Gastrocnemius medialis (tissue), 4 donors: ENCODE measurements around the gene BEST3. TPM values are rescaled to one million over a fixed set of nuclear protein-coding genes. Genes with fewer than 3 reads are reported as not detected.
A peak's percentile ranks its signal among the peaks of the same experiment; 100 is the strongest.

Experiments
- ATAC-seq, 2 donors: fragments of 150-250 bp; one replicate each; pipeline ENCODE4 v1.9.1; 2016
- DNase-seq, 2 donors: peaks; one replicate each; pipeline ENCODE4 v3.0.0-alpha.2; 2019
- H3K27ac ChIP-seq, 4 donors: fragments of 200-600 bp; sonication (generic); 1 replicate in 1 of 4; 2 replicates in 3 of 4; pipeline ENCODE4 v1.5.1; 2016 to 2018; ENCODE audit warnings: mild to moderate bottlenecking in 2 of 4, moderate library complexity in 1 of 4
- H3K27me3 ChIP-seq, 3 donors: fragments of 200-600 bp; sonication (generic) in 2 of 3; 1 replicate in 1 of 3; 2 replicates in 2 of 3; pipeline versions ENCODE4 v1.5.1 to v1.6.0; 2016 to 2019; ENCODE audit warnings: mild to moderate bottlenecking in 1 of 3, moderate library complexity in 1 of 3
- H3K36me3 ChIP-seq, 2 donors: fragments of 200-600 bp; sonication (generic) in 1 of 2; one replicate each; pipeline ENCODE4 v1.5.1; 2017 to 2018
- H3K4me1 ChIP-seq, 2 donors: fragments of 200-600 bp; sonication (generic) in 1 of 2; one replicate each; pipeline ENCODE4 v1.5.1; 2016 to 2017; ENCODE audit warnings: mild to moderate bottlenecking in 2 of 2
- H3K4me3 ChIP-seq, 4 donors: fragments of 200-600 bp; sonication (generic) in 3 of 4; 1 replicate in 1 of 4; 2 replicates in 3 of 4; pipeline ENCODE4 v1.5.1; 2016 to 2019; ENCODE audit warnings: mild to moderate bottlenecking in 2 of 4
- H3K9me3 ChIP-seq, 3 donors: fragments of 200-600 bp; sonication (generic) in 2 of 3; 1 replicate in 1 of 3; 2 replicates in 2 of 3; pipeline ENCODE4 v1.5.1; 2016 to 2019
- POLR2A ChIP-seq, 2 donors: fragments of 450-650 bp; IDR thresholded peaks; one replicate each; pipeline ENCODE4 v1.6.1; 2017; ENCODE audit warnings: antibody characterized with exemption in 2 of 2, mild to moderate bottlenecking in 2 of 2, moderate library complexity in 2 of 2
- in situ Hi-C, 4 donors: fragments of 200-750 bp; cut with MboI; loops; one replicate each; pipeline versions ENCODE4 v1.15.0 to v1.8.0; 2017; ENCODE audit warnings: low sequenced_read_pairs in 4 of 4
- intact Hi-C: fragments of 100-400 bp; cut with DNase I; formaldehyde crosslinking; loops from one replicate; pipeline ENCODE4 v1.15.1; 2023; ENCODE audit warnings: low total_unique reads
- total RNA-seq, 4 donors: library from RNA; depleted of rRNA; stranded (reverse); fragments of >200 nt; gene quantifications; one replicate each; pipeline versions ENCODE4 v1.1.0 to v1.2.3, GENCODE V29; 2016
- TF ChIP-seq, protein P1 (sequence below), 5 experiments: fragments of 450-650 bp in 3 of 5; fragments of 200-600 bp in 2 of 5; sonication (generic) in 2 of 5; IDR thresholded peaks in 4 of 5; conservative IDR thresholded peaks in 1 of 5; 1 replicate in 4 of 5; 2 replicates in 1 of 5; pipeline ENCODE4 v1.5.1; 2016 to 2019; ENCODE audit warnings: antibody characterized with exemption in 5 of 5, mild to moderate bottlenecking in 3 of 5, moderate library complexity in 3 of 5

BEST3 gene
- total RNA-seq, 4 donors from 2014 or later: 61.8 to 163 (median 119) TPM

DNA sequence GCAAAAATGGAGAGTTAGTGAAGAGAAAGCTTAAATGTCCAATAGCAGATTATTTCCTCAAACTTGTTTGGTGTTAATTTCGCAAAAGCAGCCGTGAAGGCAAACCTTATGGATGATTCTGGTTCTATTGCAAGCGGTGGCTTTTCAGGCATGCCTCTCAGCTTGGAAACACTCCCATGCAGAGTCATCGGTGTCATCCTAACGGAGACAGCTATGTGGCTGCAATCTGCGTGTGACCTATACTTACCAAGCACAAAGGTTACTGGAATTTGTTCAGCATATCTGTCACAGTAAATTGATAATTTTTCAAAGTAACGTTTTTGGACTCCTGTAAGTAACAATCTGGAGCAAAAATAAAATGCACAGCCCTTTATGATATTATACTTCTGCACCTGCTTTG is 5.0 kb downstream of the BEST3 start:
- Histone ChIP-seq H3K27me3 (no peaks in the 10 kb centered on the region), H3K36me3 (peaks cover 0 to 8% of the 10 kb centered on the region in 2 donors), H3K4me3 (peak overlapping the region in 2 of 4 donors; percentile 12 to 19), H3K27ac (peak overlapping the region; percentile 77 to 93 (median 90)), H3K4me1 (peaks cover 65 to 85% of the 10 kb centered on the region in 2 donors), H3K9me3 (no peaks in the 10 kb centered on the region)
- ATAC-seq: peak; percentile 69 to 70
- in situ Hi-C loops: loop anchor here in 1 of 4 donors (10.0 kb wide), 1 partner anchor 49 kb away; no protein-coding TSS in a partner anchor
- no peak for TF ChIP-seq POLR2A (IDR thresholded peaks at IDR 0.05)
- TF ChIP-seq, protein P1, sequence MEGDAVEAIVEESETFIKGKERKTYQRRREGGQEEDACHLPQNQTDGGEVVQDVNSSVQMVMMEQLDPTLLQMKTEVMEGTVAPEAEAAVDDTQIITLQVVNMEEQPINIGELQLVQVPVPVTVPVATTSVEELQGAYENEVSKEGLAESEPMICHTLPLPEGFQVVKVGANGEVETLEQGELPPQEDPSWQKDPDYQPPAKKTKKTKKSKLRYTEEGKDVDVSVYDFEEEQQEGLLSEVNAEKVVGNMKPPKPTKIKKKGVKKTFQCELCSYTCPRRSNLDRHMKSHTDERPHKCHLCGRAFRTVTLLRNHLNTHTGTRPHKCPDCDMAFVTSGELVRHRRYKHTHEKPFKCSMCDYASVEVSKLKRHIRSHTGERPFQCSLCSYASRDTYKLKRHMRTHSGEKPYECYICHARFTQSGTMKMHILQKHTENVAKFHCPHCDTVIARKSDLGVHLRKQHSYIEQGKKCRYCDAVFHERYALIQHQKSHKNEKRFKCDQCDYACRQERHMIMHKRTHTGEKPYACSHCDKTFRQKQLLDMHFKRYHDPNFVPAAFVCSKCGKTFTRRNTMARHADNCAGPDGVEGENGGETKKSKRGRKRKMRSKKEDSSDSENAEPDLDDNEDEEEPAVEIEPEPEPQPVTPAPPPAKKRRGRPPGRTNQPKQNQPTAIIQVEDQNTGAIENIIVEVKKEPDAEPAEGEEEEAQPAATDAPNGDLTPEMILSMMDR (IDR thresholded peaks at IDR 0.05 in 4 of 5, conservative IDR thresholded peaks at IDR 0.05 in 1 of 5): no peak
- intact Hi-C loops: no loop called here
- DNase-seq: peak; percentile 77 to 79

DNA sequence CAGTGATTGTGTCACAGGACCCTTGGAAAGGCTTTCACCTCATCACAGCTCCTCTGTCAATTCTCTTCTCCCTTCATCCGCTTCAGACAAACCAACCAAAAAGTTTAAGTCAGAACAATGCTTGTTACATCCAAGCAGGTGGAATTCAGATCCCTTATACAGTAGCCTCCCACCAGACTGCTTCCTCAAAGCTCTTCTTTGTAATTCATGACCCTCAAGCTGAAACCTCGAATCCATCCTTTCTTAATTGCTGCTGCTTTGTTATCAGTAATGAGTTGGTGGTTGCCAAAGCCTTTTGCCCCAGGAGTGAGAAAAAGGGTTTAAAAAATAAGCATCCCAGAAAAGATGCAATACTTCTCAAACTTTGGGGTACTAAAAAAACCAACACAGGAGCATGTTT is 9.5 kb downstream of the BEST3 start:
- in situ Hi-C loops (loop anchor here in 1 of 4 donors (10.0 kb wide), 1 partner anchor 45 kb away; no protein-coding TSS in a partner anchor), intact Hi-C loops (loop anchor here (1.0 to 5.0 kb wide), 3 partner anchors 32 to 102 kb away; partner anchors contain the start of gene CCT2)
- no peak overlapping the region for H3K4me3 ChIP-seq
- TF ChIP-seq, protein P1 (IDR thresholded peaks at IDR 0.05 in 4 of 5, conservative IDR thresholded peaks at IDR 0.05 in 1 of 5): no peak
- no peak for TF ChIP-seq POLR2A (IDR thresholded peaks at IDR 0.05)
- peak overlapping the region; percentile 77 to 93 (median 90) for H3K27ac ChIP-seq
- peaks cover 0 to 8% of the 10 kb centered on the region in 2 donors for H3K36me3 ChIP-seq
- no peaks in the 10 kb centered on the region for H3K27me3 ChIP-seq
- DNase-seq (no peak), ATAC-seq (no peak)
- H3K9me3 ChIP-seq: no peaks in the 10 kb centered on the region
- H3K4me1 ChIP-seq: peaks cover 81 to 92% of the 10 kb centered on the region in 2 donors

DNA sequence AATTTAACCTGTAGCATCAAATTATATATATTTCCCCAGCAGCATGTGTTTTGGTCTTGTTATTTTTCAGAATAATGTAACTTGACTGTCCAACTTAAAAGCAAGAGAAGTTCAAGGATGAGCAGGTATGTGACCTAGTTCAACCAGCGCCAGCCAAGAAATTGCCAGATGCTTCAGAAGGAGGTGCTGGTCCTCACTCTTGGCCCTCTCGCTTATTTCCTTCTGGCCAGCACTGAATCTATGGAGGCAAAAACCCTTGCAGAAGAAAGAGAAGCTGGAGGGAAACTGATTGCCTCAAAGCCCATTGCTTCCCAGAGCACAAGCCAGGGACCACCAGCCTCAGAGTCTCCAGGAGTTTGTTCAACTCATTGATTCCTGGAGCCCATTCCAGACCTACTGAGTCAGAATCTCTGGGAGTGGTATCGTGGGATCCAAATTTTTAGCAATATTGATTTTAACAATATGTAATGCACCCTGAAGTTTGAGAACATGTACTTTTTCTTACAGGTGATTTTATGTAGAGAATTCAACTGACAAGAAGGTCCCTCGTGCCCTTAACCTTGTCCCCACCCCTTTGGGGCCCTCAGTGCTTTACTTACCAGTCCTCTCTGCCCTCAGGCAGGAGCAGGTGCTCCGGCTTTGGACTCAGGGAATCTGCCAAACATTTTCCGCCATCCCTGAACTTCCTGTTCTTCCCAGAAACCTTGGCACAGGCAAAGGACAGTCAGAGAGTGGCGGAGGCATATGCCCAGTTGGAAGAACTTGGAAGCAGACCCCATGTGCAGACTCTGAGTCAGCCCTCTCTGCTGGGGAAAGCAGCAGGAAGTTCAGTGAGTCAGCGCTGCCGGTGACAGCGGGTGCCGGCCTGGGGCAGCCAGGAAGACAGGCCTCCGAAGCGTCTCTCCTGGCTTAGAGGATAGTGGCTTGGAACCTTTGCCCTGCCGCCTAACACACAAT is 10.4 kb downstream of the BEST3 start:
- Histone ChIP-seq H3K4me1 (peaks cover 78 to 87% of the 10 kb centered on the region in 2 donors), H3K9me3 (no peaks in the 10 kb centered on the region), H3K27ac (peak overlapping the region; percentile 77 to 93 (median 90)), H3K27me3 (no peaks in the 10 kb centered on the region), H3K4me3 (peak overlapping the region in 1 of 4 donors; percentile 5), H3K36me3 (peaks cover 0 to 6% of the 10 kb centered on the region in 2 donors)
- ATAC-seq (peak; percentile 80 to 82), DNase-seq (peak; percentile 94 to 98)
- intact Hi-C loops: loop anchor here (1.0 to 5.0 kb wide), 3 partner anchors 31 to 101 kb away; partner anchors contain the start of gene CCT2
- peak; percentile 78 to 89 for TF ChIP-seq POLR2A (IDR thresholded peaks at IDR 0.05)
- TF ChIP-seq, protein P1 (IDR thresholded peaks at IDR 0.05 in 4 of 5, conservative IDR thresholded peaks at IDR 0.05 in 1 of 5): no peak
- in situ Hi-C loops: no loop called here

DNA sequence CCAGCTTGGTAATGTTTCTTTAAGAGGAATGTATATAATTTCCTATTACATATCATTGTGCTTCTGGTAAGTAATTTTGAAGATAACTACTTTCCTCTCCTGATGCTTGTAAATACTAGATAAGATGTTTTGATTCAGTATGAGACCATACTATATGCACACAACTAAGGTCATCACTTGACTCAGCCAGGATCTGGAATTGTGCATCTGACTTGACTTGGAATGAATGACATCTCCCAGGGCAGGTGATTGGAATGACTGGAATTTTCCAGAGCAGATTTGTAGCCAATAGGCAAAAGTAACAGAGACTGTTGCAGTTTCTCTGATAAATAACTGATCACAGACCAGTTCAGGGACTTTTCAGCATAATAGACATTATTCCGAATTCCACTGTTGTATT is 11.1 kb downstream of the BEST3 start:
- Histone ChIP-seq H3K27me3 (no peaks in the 10 kb centered on the region), H3K4me1 (peaks cover 72 to 80% of the 10 kb centered on the region in 2 donors), H3K9me3 (no peaks in the 10 kb centered on the region), H3K27ac (peak overlapping the region; percentile 77 to 93 (median 90)), H3K36me3 (no peaks in the 10 kb centered on the region), H3K4me3 (peak overlapping the region in 1 of 4 donors; percentile 5)
- DNase-seq (no peak), ATAC-seq (no peak)
- in situ Hi-C loops (no loop called here), intact Hi-C loops (loop anchor here (2.0 to 5.0 kb wide), 2 partner anchors 45 to 101 kb away; partner anchors contain the start of gene CCT2)
- TF ChIP-seq, protein P1 (IDR thresholded peaks at IDR 0.05 in 4 of 5, conservative IDR thresholded peaks at IDR 0.05 in 1 of 5): no peak
- TF ChIP-seq POLR2A (IDR thresholded peaks at IDR 0.05): no peak
